GM12801 (cell line): ENCODE results near the gene EYA4.

Experiments used
- CTCF ChIP-seq: IDR thresholded peaks from one replicate; pipeline ENCODE4 v1.5.1; 2011; ENCODE audit warnings: control low read depth; ENCODE audit not compliant: insufficient read length; ENCODE audit errors: extremely low read depth

EYA4 gene

GRCh38 chr6:133456439-133456838 is 215.3 kb downstream of the EYA4 start:
- no peak for TF ChIP-seq CTCF

GRCh38 chr6:133456944-133457343 is 215.8 kb downstream of the EYA4 start:
- TF ChIP-seq CTCF: no peak

- TF ChIP-seq CTCF: no peak
Observed at GRCh38 chr6:133460101-133460500, 218.9 kb downstream of the EYA4 start.

GRCh38 chr6:133463790-133464189 is 222.6 kb downstream of the EYA4 start:
- no peak for TF ChIP-seq CTCF

GRCh38 chr6:133466680-133467079 is 225.5 kb downstream of the EYA4 start:
- TF ChIP-seq CTCF: no peak

GRCh38 chr6:133467231-133467981 is 226.2 kb downstream of the EYA4 start:
- TF ChIP-seq CTCF: no peak

- TF ChIP-seq CTCF: no peak
Observed at GRCh38 chr6:133467982-133468380, 226.8 kb downstream of the EYA4 start.
